Measurements from ENCODE around the gene MBNL2.

The MBNL2 gene

GRCh38 chr13:97353927-97354675 is 132.0 kb downstream of the MBNL2 start:
- no peak for DNase-seq

- no peak for DNase-seq
Observed at GRCh38 chr13:97354808-97355207, 132.7 kb downstream of the MBNL2 start.

GRCh38 chr13:97356592-97356991 is 134.5 kb downstream of the MBNL2 start:
- DNase-seq: no peak

GRCh38 chr13:97359181-97360057 is 137.3 kb downstream of the MBNL2 start:
- DNase-seq: peak; percentile 43

GRCh38 chr13:97360610-97361009 is 138.5 kb downstream of the MBNL2 start:
- no peak for DNase-seq

GRCh38 chr13:97364031-97364430 is 141.9 kb downstream of the MBNL2 start:
- no peak for DNase-seq

GRCh38 chr13:97364827-97365226 is 142.7 kb downstream of the MBNL2 start:
- no peak for DNase-seq

- DNase-seq: no peak
Observed at GRCh38 chr13:97366172-97366688, 144.1 kb downstream of the MBNL2 start.

- no peak for DNase-seq
Observed at GRCh38 chr13:97367016-97367822, 145.1 kb downstream of the MBNL2 start.

GRCh38 chr13:97369261-97369893 is 147.2 kb downstream of the MBNL2 start:
- DNase-seq: no peak

GRCh38 chr13:97371486-97372109 is 149.5 kb downstream of the MBNL2 start:
- DNase-seq: no peak

- no peak for DNase-seq
Observed at GRCh38 chr13:97372936-97373335, 150.8 kb downstream of the MBNL2 start.

- no peak for DNase-seq
Observed at GRCh38 chr13:97373787-97374186, 151.7 kb downstream of the MBNL2 start.

GRCh38 chr13:97376981-97377380 is 154.8 kb downstream of the MBNL2 start:
- no peak for DNase-seq

- DNase-seq: no peak
Observed at GRCh38 chr13:97379386-97379785, 157.3 kb downstream of the MBNL2 start.

- no peak for DNase-seq
Observed at GRCh38 chr13:97380696-97381095, 158.6 kb downstream of the MBNL2 start.

GRCh38 chr13:97381189-97381588 is 159.1 kb downstream of the MBNL2 start:
- DNase-seq: no peak

GRCh38 chr13:97382276-97382675 is 160.1 kb downstream of the MBNL2 start:
- DNase-seq: no peak

- DNase-seq: no peak
Observed at GRCh38 chr13:97384371-97384770, 162.2 kb downstream of the MBNL2 start.

GRCh38 chr13:97385146-97385545 is 163.0 kb downstream of the MBNL2 start:
- DNase-seq: no peak

GRCh38 chr13:97385854-97386253 is 163.7 kb downstream of the MBNL2 start:
- no peak for DNase-seq

Data from NCI-H187 treated with DMSO at 0.1 percent for 48 hours (cell line).